Measurements from ENCODE around the gene PDE11A. TPM values are rescaled to one million over a fixed set of nuclear protein-coding genes. Genes with fewer than 3 reads are reported as not detected.

The PDE11A gene
- total and polyA plus RNA-seq, 2 experiments from 2014 or later: 0.08 to 0.73 TPM

DNA sequence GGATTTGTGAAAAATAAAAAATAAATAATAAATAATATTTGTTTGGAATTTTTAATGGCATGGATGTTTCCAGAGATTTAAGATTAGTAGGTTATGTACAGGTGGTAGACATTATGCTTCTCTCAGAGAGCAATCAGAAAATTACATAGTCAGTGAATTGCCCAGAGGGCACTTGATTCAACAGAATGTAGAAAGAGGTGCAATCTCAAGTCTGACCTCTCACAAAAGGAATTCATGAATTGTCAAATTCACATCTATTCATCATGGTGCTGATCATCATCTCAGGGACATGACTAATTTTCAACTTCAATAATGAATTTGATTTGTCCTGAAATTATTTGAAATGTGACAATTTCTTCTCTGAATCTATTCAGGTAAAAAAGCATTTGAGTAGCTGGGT, 172.5 kb downstream of the PDE11A start (continued):
- TF ChIP-seq, protein P1, sequence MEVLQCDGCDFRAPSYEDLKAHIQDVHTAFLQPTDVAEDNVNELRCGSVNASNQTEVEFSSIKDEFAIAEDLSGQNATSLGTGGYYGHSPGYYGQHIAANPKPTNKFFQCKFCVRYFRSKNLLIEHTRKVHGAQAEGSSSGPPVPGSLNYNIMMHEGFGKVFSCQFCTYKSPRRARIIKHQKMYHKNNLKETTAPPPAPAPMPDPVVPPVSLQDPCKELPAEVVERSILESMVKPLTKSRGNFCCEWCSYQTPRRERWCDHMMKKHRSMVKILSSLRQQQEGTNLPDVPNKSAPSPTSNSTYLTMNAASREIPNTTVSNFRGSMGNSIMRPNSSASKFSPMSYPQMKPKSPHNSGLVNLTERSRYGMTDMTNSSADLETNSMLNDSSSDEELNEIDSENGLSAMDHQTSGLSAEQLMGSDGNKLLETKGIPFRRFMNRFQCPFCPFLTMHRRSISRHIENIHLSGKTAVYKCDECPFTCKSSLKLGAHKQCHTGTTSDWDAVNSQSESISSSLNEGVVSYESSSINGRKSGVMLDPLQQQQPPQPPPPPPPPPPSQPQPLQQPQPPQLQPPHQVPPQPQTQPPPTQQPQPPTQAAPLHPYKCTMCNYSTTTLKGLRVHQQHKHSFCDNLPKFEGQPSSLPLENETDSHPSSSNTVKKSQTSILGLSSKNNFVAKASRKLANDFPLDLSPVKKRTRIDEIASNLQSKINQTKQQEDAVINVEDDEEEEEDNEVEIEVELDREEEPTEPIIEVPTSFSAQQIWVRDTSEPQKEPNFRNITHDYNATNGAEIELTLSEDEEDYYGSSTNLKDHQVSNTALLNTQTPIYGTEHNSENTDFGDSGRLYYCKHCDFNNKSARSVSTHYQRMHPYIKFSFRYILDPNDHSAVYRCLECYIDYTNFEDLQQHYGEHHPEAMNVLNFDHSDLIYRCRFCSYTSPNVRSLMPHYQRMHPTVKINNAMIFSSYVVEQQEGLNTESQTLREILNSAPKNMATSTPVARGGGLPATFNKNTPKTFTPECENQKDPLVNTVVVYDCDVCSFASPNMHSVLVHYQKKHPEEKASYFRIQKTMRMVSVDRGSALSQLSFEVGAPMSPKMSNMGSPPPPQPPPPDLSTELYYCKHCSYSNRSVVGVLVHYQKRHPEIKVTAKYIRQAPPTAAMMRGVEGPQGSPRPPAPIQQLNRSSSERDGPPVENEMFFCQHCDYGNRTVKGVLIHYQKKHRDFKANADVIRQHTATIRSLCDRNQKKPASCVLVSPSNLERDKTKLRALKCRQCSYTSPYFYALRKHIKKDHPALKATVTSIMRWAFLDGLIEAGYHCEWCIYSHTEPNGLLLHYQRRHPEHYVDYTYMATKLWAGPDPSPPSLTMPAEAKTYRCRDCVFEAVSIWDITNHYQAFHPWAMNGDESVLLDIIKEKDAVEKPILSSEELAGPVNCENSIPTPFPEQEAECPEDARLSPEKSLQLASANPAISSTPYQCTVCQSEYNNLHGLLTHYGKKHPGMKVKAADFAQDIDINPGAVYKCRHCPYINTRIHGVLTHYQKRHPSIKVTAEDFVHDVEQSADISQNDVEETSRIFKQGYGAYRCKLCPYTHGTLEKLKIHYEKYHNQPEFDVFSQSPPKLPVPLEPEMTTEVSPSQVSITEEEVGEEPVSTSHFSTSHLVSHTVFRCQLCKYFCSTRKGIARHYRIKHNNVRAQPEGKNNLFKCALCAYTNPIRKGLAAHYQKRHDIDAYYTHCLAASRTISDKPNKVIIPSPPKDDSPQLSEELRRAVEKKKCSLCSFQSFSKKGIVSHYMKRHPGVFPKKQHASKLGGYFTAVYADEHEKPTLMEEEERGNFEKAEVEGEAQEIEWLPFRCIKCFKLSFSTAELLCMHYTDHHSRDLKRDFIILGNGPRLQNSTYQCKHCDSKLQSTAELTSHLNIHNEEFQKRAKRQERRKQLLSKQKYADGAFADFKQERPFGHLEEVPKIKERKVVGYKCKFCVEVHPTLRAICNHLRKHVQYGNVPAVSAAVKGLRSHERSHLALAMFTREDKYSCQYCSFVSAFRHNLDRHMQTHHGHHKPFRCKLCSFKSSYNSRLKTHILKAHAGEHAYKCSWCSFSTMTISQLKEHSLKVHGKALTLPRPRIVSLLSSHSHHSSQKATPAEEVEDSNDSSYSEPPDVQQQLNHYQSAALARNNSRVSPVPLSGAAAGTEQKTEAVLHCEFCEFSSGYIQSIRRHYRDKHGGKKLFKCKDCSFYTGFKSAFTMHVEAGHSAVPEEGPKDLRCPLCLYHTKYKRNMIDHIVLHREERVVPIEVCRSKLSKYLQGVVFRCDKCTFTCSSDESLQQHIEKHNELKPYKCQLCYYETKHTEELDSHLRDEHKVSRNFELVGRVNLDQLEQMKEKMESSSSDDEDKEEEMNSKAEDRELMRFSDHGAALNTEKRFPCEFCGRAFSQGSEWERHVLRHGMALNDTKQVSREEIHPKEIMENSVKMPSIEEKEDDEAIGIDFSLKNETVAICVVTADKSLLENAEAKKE (CRISPR knock-in tag; IDR thresholded peaks at IDR 0.05): no peak
- no peak for TF ChIP-seq NANOG (IDR thresholded peaks at IDR 0.05; ENCODE audit: borderline replicate concordance)
- no peak for TF ChIP-seq EZH2 (IDR thresholded peaks at IDR 0.05; ENCODE audit: low read depth, unreplicated experiment)
- no peak for TF ChIP-seq STAT1 (IDR thresholded peaks at IDR 0.05; ENCODE audit: unreplicated experiment)
- TF ChIP-seq ZNF331 (CRISPR knock-in tag; IDR thresholded peaks at IDR 0.05; ENCODE audit: low read depth): no peak
- TF ChIP-seq ZNF114 (CRISPR knock-in tag; IDR thresholded peaks at IDR 0.05): no peak

- ATAC-seq (peak; percentile 82), DNase-seq (ENCODE audit: low spot score) (peak; percentile 19)
- Histone ChIP-seq H3K9me2 (ENCODE audit: insufficient read depth) (no peaks in the 10 kb centered on the region), H2AFZ (peak overlapping the region; percentile 80), H3K36me3 (ENCODE audit: insufficient read depth) (no peaks in the 10 kb centered on the region), H3K4me1 (ENCODE audit: insufficient read depth) (peaks cover 7% of the 10 kb centered on the region; the same call in 1 of the 2 replicates), H4K20me1 (replicated peaks; ENCODE audit: insufficient read depth) (no peaks in the 10 kb centered on the region), H3K27ac (ENCODE audit: low read depth) (no peak overlapping the region), H3K27me3 (ENCODE audit: insufficient read depth) (no peaks in the 10 kb centered on the region), H3K79me2 (replicated peaks; ENCODE audit: insufficient read depth) (no peaks in the 10 kb centered on the region), H3K4me3 (no peak overlapping the region), H3F3A (replicated peaks; ENCODE audit: low read depth) (no peaks in the 10 kb centered on the region), H3K4me2 (no peak overlapping the region)
- Mint-ChIP-seq H3K27ac (no peak overlapping the region), H3K27me3 (ENCODE audit: insufficient read depth, low read depth, poor library complexity) (no peaks in the 10 kb centered on the region), H3K4me1 (peaks cover 11% of the 10 kb centered on the region; the same call in 2 of the 3 replicates), H3K9me3 (no peaks in the 10 kb centered on the region), H3K36me3 (ENCODE audit: low read depth) (no peaks in the 10 kb centered on the region), H3K4me3 (no peak overlapping the region)
- TF ChIP-seq, protein P2, sequence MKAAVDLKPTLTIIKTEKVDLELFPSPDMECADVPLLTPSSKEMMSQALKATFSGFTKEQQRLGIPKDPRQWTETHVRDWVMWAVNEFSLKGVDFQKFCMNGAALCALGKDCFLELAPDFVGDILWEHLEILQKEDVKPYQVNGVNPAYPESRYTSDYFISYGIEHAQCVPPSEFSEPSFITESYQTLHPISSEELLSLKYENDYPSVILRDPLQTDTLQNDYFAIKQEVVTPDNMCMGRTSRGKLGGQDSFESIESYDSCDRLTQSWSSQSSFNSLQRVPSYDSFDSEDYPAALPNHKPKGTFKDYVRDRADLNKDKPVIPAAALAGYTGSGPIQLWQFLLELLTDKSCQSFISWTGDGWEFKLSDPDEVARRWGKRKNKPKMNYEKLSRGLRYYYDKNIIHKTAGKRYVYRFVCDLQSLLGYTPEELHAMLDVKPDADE (IDR thresholded peaks at IDR 0.05): no peak
- TF ChIP-seq STAT1 (IDR thresholded peaks at IDR 0.05; ENCODE audit: unreplicated experiment) (no peak), EZH2phosphoT487 (IDR thresholded peaks at IDR 0.05; ENCODE audit: unreplicated experiment) (no peak)
These were observed 175.3 kb downstream of the PDE11A start for GRCh38 chr2:177897278-177897677.
